ENCODE data around the gene TMEM51.

The TMEM51 gene

GRCh38 chr1:15218287-15219279 lies 65.0 kb downstream of the TMEM51 start:
- DNase-seq (ENCODE audit: low read depth) = no peak

GRCh38 chr1:15219280-15220023 lies 65.9 kb downstream of the TMEM51 start:
- DNase-seq (ENCODE audit: low read depth) = no peak

GRCh38 chr1:15220024-15220392 lies 66.5 kb downstream of the TMEM51 start:
- DNase-seq (ENCODE audit: low read depth) = no peak

DNA sequence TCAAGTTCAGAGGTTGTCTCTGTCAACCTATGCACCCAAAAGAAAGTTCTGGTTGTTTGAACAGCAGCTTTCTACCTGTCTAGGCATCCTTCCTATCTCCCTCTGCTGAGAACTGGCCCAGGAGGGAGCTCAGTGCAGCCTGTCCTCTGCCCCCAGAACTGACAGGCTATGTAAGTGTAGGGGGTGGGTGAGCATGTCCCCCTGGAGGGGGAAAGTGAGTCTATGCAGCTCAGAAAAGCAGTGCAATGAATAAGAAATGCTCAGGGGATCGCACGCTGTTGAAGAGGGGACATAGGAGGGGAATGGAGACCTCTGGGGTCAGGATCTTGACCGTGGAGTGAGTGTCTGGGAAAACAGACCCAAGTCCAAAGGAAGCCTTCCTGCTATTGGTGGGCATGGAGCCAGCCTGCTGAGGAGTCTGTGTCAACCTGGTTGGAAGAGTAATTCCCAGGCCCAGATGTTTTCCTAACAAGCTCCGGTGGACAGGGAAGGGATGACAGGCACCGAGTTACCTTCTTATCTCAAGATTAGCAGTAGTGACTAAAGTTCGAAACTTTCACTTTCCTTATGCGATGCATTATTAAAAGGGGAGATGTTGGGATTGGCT lies 67.4 kb downstream of the TMEM51 start:
- DNase-seq (ENCODE audit: low read depth) = no peak

DNA sequence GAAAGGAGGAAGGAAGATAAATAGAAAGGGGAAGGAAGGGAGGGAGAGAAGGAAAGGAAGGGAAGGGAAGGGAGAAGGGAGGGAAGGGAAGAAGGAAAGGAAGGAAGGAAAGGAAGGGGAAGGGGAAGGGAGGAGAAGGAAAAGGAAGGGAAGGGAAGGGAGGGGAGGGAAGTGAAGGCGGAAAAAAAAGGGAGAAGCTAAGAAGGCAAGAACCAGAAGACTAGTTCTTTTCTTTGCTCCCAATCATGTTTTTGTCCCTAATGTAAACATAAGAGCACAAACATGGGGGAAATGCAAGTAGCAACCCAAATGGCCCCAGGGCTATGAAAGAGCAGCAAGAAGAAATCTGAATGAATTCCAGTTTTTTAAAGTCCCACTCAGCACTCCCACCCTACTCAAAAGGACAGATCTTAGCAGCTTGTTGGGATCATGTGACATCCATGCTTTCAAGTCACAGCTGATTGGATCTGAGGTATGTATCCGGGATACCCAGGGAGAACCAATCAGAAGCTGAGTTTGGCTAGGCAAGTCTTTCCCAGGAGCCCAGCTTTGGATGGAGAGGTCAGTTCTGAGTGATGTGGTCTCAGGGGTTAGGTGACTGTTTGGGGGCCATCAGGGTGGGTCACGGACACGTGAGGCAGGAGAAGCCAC lies 69.2 kb downstream of the TMEM51 start:
- no peak for DNase-seq (ENCODE audit: low read depth)

DNA sequence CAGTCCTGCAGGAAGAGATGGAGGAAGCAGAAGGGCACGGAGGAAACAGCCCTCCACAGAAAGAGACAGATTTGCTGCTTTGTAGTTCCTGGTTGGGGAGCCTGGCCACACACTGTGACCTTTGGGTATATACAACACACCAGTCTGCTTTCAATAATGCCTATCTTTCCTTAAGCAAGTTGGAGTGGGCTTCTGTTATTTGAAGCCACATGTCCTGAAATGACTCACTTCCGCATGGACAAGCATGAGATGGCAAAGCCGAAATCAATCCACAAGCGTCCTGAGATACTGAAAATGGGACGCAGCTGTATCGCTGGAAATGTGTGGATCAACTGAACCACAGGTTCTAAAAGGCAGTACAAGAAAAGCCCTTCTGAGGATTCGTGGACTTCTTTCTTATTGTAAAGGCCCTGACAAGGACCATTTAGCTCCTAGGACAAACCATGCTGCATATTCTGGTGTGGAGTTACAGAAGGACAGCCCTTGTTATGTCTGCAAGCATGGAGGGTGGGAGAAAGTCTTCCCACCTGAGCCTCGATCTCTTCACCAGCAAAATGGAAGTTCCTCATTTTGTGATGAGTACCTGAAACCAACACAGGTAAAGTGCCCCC lies 70.8 kb downstream of the TMEM51 start:
- DNase-seq (ENCODE audit: low read depth) = no peak

DNA sequence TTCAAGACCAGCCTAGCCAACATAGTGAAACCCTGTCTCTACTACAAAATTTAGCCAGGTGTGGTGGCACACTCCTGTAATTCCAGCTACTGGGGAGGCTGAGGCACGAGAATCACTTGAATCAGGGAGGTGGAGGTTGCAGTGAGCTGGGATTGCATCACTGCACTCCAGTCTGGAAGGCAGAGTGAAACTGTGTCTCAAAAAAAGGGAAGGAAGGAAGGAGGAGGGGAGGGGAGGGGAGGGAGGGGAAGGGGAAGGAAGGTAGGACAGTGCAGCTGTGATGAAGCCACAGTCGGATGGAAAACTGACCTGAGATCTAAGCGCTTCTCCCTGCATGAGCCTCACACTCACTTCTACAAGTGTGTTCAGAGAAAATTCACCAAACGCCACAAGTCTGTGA lies 71.4 kb downstream of the TMEM51 start:
- no peak for DNase-seq (ENCODE audit: low read depth)

DNA sequence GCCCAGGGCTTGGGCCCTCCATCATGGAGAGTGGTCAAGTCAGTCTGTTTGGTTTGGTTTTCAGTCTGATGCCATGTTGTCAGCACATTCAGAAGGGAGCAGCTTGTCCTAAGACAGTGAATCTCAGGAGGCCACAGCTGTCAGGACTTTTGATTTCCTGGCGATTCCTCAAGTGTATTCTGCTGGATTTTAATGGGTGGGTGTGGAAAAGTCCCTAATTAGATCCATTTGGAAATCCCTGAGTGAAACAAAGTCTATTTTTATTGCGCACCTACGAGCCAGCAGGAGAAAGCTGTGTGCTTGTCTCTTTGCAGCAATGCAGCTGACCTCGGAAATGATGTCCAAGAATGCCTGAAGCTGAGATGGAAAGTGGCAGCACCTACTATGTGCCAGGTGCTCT lies 71.9 kb downstream of the TMEM51 start:
- DNase-seq (ENCODE audit: low read depth) = no peak

GRCh38 chr1:15226388-15227255 lies 73.1 kb downstream of the TMEM51 start:
- no peak for DNase-seq (ENCODE audit: low read depth)

- DNase-seq (ENCODE audit: low read depth) = no peak
Measured at GRCh38 chr1:15229707-15230131, 76.2 kb downstream of the TMEM51 start.

DNA sequence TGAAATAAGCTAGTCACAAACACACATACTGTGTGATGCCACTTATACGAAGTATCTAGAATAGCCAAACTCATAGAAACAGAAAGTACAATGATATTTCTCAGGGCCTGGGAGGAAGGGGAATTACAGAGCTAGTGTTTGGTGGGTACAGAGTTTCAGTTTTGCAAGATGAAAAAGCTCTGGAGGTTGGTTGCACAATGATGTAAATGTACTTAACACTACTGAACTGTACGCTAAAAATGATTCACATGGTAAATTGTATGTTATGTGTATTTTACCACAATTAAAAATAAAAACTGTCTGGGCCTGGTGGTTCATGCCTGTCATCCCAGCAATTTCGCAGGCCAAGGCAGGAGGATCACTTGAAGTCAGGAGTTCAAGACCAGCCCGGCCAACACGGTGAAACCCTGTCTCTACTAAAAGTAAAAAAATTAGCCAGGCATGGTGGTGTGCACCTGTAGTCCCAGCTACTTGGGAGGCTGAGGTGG lies 78.2 kb downstream of the TMEM51 start:
- DNase-seq (ENCODE audit: low read depth) = no peak

- DNase-seq (ENCODE audit: low read depth) = no peak
Measured at GRCh38 chr1:15233689-15234088, 80.1 kb downstream of the TMEM51 start.

DNA sequence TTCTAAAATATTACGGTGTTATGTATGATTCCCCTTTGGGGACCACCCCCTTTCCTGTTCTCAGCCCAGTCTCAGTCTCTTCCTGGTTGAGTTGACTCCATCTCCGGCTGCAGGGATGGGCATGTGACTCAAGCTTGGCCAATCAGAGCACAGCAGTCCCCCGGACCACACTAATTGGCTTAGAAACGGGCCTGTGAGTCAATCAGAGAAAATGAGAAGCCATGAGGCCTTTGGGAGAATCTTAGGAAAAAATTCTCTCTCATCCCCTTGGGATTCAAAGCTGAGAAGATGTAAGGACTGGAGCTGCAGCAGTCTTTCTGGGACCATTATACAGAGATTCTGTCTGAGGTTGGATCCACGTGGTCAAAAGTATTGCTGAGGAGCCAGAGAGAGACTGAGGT lies 82.8 kb downstream of the TMEM51 start:
- DNase-seq (ENCODE audit: low read depth) = no peak

DNA sequence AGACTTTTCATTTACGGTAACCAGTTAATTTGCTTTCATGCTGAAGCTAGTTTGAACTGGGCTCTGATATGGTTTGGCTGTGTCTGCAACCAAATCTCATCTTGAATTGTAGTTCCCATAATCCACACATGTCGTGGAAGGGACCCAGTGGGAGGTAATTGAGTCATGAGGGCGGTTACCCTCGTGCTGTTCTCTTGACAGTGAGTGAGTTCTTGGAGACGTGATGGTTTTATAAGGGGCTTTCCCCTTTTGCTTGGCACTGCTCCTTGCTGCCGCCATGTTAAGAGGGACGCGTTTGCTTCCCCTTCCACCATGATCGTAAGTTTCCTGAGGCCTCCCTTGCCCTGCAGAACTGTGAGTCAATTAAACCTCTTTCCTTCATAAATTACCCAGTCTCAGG lies 83.2 kb downstream of the TMEM51 start:
- no peak for DNase-seq (ENCODE audit: low read depth)

GRCh38 chr1:15238789-15239188 lies 85.2 kb downstream of the TMEM51 start:
- DNase-seq (ENCODE audit: low read depth) = no peak

DNA sequence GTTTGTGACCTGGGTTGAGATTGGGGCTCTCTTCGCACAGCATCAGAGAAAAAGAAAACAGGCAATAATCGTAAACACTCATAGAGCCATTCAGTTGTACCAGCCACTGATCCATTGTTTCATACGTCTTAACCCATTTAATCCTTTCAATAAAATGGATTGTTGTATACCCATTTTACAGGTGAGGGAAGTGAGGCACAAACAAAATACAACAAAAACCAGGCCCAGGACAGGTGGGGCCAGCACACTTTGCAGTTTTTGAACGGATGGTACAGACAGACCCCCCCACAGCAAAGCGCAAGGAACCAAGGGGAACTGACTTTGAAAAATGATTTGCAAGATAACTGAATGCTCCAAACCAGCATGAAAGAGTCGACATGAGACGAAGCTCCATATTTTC lies 89.2 kb downstream of the TMEM51 start:
- DNase-seq (ENCODE audit: low read depth) = no peak

DNA sequence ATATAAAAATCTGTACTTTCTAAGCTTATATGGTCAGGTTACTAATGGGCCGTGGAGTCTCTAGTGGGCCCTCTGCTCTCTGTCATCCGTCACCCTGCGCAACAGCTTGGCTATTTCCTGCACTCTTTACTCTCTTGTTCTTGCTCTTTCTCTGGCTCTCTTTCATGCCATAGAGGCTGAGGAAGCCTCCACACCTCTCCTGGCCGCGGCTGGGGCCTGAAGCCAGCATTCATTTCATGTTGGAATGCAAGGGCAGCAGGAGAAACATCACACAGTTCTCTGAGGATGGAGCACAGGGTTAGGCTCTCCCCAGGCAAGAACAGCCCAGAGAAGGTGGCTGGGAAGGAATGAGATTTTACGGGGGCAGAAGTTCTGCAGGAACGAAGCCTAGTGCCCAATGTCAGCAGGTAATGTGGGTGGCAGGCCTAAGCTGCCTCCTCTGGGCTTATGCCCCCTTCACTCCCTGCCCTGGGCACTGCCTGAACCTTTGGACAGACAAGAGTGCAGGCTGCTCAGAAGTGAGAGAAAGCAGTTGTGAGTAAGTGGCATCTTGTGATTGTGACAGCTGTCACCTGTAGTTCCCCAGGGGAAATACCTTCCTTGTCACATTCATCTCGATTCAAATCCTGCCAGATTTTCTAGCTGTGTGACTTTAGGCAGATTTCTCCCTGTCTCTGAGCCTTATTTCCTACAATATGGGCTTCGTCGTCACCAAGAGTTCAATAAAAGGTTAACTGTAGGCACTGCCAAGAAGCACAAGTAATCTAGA lies 89.9 kb downstream of the TMEM51 start:
- DNase-seq (ENCODE audit: low read depth) = no peak

DNA sequence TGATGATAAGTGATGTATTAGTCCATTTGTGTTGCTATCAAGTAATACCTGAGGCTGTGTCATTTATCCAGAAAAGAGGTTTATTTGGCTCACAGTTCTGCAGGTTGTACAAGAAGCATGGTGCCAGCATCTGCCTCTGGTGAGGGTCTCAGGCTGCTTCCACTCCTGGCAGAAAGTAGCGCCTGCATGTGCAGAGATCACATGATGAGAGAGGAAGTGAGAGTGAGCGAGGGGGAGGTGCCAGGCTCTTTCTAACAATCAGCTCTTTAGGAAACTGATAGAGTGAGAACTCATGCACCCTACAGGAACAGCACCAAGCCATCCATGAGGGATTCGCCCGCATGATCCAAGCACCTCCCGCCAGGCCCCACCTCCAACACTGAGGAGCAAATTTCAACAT lies 91.3 kb downstream of the TMEM51 start:
- no peak for DNase-seq (ENCODE audit: low read depth)

DNA sequence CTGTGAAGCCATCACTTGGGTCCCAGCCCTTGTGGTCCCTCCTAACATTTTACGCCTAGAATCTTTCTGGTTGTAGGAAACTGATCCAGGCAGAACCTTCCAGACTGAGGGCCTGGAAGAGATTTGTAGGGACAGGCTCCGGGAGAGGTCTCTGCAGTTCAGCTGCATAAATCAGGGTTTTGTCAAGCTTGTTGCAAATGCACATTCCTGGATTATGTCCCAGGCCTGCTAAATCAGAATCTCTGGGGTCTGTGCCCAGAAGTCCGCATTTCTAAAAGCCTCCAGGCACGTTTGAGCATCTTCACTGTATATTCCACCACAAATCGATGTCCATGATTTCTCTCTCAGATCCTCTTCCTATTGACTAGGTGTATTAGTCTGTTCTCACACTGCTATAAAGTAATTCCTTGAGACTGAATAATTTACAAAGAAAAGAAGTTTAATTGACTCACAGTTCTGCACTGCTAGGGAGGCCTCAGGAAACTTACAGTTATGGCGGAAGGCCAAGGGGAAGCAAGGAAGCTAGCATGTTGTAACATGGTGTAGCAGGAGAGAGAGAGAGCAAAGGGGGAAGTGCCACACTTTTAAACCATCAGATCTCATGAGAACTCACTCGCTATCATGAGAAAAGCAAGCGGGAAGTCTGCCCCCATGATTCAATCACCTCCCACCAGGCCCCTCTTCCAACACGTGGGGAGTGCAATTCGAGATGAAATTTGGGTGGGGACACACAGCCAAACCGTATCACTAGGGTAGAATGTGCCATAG lies 92.2 kb downstream of the TMEM51 start:
- DNase-seq (ENCODE audit: low read depth) = no peak
